HG03060 (cell line): ENCODE measurements around the gene RTN4RL1.
A peak's percentile ranks its signal among the peaks of the same experiment; 100 is the strongest.

ENCODE experiments used
- ATAC-seq: cut with Tn5 transposase; IDR thresholded peaks from one replicate; pipeline ENCODE4 v1.9.1; 2021; ENCODE audit warnings: low read depth, moderate number of reproducible peaks; ENCODE audit not compliant: unreplicated experiment

RTN4RL1 gene

DNA sequence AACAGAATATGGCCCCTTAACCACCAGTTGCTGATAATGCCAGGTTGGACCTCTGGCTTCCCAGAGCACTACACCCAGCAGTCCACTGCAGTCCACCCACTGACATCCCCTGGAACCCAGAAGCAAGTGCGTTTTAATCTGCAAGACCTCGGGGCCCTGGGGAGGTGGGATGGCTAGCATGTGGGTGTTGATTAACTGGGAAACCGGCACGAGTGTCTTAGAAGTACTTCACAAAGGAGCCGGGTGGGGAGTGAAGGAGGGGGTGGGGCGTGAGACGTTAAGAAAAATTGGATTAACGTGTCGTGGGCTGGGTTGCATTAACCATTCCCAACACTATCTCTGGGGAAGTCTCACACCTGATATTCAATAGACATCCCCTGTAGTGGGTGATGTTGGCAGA lies 23.7 kb upstream of the RTN4RL1 start:
- ATAC-seq: no peak

DNA sequence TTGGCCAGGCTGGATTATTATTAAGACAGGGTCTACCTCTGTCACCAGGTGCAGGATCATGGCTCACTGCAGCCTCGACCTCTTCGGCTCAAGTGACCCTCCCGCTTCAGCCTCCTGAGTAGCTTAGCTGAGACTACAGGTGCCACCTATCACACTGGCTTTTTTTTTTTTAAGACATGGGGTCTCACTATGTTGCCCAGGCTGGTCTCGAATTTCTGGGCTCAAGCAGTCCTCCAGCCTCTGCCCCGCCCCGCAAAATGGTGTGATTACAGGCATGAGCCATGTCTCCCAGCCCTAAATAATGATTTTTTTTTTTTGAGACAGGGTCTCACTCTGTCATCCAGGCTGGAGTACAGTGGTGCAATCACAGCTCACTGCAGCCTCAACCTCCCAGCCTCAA lies 22.5 kb upstream of the RTN4RL1 start:
- no peak for ATAC-seq

DNA sequence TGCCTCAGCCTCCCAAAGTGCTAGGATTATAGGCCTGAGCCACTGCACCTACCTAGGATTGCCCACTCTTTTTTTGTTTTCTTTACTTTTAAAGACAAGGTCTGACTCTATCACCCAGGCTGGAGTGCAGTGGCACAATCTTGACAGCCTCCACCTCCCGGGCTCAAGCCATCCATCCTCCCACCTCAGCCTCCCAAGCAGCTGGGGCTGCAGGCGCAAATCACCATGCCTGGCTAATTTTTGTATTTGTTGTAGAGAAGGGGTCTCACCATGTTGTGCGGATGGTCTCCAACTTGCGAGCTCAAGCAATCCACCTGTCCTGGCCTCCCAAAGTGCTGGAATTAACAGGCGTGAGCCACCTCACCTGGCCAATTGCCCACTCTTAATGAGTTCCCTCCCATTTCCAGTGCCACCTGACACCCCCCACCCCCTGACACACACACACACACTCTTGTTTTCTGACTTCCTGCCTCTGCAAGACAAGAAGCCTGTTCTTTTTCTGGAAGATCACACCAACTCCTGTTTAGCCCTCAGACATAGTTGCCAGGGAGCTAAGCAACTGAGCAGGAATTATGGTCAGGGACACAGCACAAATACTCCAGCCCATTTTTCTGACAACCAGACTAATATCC lies 19.2 kb upstream of the RTN4RL1 start:
- ATAC-seq: no peak

DNA sequence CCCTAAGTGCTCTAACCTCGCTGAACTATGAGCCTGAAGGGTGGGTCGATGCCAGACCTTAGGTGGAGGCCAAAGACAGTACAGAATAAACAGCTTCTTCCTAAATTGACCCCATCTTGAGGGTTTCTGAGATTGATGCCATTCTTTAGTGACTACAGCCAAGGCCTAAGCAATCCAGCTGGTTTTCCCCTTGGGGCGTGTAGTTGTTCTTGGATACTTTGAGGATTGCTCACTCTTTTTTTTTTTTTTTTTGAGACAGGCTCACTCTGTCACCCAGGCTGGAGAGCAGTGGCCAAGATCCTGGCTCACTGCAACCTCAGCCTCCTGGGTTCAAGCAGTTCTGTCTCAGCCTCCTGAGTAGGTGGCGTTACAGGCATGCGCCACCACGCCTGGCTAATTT lies 18.7 kb upstream of the RTN4RL1 start:
- ATAC-seq: no peak

DNA sequence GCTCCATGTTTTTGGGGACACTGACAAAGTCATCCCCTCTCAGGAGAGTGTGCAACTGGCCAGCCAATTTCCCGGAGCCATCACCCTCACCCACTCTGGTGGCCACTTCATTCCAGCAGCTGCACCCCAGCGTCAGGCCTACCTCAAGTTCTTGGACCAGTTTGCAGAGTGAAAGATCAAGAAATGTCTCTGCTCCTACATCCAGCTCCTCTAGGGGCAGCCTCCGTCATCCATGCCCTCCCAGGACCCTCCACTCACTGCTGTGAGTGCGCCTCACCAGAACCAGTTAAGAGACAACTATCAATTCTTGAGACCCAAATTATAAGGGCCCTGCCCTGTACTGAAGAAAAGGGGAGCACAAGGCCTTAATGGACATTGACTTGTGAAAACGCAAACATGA lies 17.8 kb upstream of the RTN4RL1 start:
- no peak for ATAC-seq

DNA sequence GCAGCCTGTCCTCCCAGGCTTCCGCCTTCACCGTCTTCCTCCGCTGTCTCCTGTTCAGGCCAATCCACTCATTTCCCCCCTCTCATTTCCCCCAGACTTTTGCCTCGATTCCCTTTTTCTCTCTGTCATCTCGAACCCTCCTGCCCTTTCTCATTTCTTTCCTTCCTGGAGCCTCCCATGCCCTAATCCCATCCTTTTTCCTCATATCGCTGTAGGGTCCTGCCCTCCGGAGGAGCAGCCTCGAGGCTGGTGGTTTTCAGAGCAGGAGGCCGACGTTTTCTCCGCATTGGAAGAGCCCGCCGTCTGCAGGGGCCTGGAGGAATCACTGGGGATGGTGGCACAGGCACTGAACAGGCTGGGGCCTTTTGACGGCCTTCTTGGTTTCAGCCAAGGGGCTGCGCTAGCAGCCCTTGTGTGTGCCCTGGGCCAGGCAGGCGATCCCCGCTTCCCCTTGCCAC lies 17.3 kb upstream of the RTN4RL1 start:
- no peak for ATAC-seq

DNA sequence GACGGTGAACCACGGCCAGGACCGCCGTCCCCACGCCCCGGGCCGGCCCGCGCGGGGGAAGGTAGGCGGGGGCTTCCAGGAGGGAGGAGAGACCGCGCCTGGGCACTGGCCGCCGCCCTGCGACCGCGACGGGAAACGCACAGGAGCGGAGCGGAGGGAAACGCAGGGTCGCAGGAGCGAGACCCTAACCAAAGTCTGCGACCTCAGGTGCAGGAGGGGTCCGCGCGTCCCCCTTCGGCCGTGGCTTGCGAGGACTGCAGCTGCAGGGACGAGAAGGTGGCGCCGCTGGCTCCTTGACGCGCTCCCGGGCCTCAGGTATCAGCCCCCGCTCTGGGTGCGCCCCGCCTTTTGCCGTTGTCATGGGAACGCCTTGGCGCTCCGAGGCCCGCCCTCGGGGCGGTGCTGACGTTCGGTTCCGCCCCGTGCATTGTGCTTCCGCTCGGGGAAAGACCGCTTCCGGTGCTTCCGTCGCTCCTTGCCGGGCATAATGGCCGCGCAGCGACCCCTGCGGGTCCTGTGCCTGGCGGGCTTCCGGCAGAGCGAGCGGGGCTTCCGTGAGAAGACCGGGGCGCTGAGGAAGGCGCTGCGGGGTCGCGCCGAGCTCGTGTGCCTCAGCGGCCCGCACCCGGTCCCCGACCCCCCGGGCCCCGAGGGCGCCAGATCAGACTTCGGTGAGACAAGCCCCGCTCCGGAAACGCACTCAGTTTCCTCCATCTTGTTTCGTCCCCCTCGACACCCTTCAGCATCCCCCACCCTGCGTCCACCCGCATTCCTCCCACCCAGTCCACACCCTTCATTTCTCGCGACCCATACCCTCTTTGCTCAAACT lies 16.6 kb upstream of the RTN4RL1 start, which contains the start of gene OVCA2:
Gene OVCA2, plus strand, starts transcription at position 462 of the 829 bp plus-strand sequence. Its CDS starts 26 bp downstream, at position 488.
- peak; percentile 76 for ATAC-seq

DNA sequence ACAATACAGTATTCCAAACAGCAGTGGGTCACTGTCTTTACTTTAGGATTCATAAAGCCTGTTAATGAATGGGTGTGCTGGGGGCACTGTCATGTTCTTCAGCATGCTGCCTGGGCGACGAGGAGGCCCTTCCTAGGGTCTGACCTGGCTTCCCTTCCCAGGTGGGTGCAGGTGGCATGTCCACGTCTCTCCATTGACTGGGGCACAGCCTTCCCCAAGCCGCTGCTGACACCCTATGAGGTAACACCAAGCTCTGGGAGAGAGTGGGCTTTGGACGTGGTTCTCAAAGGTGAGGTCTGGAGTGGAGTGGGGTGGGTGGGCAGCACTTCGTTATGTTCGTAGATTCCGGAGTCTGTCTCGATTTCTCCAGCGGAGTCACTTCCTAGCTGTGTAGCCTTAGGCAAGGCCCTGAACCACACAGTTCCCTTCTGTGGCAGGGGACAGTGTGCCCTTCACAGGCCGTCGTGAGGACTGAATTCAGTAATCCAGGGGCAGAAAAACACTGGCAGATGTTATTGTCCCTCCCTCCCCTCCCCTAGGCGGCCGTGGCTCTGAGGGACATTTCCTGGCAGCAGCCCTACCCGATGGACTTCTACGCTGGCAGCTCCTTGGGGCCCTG lies 15.9 kb upstream of the RTN4RL1 start:
- no peak for ATAC-seq

DNA sequence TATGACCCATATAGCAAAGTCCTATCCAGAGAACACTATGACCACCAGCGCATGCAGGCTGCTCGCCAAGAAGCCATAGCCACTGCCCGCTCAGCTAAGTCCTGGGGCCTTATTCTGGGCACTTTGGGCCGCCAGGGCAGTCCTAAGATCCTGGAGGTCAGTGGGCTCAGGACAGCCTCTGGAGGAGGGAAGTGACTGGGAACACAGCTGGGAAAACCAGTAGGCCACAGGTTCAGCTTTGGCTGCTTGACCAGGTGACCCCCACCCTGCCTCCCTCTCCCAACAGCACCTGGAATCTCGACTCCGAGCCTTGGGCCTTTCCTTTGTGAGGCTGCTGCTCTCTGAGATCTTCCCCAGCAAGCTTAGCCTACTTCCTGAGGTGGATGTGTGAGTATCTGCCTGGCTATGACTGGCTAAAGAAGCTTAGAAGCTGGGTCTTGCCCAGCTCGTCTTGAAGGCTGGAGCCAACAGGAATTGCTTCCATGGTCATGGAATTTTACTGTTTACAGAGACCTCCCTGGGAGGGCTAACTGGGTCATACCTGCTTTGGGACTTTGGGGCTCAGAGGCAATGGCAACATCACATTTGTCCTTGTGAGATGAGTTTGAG lies 15.2 kb upstream of the RTN4RL1 start:
- no peak for ATAC-seq

DNA sequence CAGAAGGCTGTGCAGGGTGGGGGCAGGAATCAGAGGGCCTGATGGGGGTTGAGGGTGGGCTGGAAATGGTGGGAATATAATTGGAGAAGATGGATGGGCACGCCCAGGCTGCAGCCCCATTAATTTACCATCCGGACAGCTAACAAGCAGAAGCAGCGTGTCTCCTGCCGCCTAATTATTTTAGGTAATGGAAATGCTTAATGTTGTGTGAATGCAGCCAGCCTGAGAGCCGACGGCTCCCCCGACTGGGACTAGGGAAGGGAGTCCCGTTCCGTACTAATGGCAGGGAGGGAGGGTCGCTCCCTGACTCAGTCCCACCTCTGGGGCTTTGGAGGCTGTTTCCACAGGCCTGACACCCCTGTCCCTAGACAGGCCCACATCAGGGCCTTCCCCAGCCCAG lies 12.0 kb upstream of the RTN4RL1 start:
- ATAC-seq: no peak

DNA sequence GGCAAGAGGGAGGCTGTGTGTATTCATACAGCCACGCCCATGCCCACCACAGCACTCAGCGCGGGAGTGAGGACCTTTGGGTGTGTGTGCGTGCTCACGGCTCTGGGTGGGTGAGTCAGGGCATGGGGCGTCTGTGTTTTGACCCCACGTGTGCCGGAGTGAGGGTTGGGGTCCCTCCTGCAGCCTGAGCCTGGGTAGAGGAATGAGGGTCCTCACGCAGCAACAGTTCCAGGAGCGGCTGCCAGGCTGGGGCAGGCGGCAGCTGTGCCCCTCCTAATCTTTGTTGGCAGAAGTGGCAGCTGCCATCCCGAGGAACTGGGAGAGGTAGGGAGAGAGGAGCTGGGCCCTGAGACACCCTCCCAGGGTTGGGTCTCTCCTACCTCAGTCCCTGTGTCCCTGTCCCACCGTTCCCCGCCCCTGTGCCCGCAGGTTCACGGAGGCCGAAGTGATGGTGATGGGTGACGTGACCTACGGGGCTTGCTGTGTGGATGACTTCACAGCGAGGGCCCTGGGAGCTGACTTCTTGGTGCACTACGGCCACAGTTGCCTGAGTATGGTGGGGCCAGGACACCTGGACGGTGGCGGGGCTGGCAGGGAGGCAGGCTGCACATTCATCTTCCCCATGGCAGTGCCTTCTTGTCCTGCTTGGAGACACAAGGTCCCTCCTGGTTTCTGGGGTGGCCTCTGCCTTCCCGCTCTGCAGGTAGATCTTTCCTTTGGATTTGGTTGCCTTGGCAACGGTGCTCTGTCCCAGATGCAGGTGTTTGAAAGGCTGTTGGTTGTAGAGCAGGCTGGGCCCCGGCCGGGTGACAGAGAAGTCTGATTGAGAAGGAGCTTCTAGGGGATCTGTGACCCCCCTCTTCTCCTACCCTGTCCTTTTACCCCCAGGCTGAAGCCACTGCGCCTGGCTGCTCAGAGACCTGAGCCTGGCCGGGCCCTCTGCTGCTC lies 10.7 kb upstream of the RTN4RL1 start:
- no peak for ATAC-seq

DNA sequence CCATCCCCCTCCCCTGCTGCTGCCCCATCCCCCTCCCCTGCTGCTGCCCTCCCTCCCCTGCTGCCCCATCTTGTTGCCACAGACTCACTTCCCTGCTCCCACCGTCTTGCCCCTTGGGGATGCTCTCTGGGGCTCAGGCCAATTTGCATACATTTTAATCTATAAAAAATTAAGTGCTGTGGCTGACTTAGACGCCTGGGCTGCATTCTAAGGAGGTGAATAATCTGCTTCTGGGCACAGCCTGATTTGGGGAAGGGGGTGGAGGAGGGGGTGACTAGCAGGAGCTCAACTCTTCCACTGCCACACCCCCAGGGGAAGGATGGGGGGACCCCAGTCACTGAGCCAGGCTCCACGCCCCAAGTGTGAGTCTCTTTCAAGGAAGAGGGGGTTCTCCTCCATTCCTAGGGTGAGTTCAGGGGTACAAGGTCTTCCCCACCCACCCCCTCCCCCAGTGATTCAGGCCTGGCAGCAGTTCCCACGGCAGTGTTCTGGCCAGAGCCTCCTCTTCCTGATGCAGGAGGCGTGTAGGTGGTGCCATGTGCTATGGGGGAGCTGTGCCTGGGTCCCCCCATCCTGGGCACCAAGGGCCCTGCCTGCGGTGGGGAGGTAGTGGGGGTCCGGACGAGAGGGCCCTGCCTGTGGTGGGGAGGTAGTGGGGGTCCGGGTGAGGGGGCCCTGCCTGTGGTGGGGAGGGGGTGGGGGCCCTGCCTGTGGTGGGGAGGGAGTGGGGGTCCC lies 9.8 kb upstream of the RTN4RL1 start:
- no peak for ATAC-seq

DNA sequence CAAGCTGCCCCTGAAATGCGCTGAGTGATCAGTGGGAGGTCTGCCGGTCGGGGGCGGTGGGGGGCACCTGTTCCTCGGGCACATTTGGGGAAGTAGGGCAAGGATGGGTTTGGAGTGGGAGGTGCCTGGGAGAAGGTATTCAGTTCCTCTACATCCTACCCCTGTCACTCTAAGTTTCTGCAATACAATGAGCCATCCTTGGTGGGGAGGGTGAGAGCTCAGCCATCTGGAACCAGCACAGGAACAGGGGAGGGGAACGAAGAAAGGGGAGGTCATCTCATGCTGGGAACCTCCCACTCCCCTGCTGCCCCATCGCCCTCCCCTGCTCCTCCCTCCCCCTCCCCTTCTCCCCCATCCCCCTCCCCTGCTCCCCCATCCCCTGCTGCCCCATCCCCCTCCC lies 9.0 kb upstream of the RTN4RL1 start:
- no peak for ATAC-seq

DNA sequence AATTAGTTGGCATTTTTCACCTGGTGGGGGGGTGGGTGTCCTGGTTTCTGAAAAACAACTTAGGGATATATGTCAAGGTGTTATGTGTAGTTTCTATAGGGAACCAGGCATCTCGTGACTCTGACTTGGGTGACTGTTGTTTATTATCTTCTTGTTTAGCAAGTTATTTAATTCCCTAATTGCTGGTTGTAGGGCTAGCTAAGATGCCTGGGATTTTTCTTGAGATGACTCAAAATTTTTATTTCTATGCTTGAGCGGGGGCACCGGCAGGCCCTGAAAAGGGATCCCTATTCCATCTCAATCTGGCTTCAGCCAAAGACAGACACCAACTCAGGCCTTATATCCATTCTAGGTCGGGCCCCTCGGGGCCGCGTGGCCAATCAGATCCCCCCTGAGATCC lies 8.0 kb upstream of the RTN4RL1 start:
- ATAC-seq: no peak

DNA sequence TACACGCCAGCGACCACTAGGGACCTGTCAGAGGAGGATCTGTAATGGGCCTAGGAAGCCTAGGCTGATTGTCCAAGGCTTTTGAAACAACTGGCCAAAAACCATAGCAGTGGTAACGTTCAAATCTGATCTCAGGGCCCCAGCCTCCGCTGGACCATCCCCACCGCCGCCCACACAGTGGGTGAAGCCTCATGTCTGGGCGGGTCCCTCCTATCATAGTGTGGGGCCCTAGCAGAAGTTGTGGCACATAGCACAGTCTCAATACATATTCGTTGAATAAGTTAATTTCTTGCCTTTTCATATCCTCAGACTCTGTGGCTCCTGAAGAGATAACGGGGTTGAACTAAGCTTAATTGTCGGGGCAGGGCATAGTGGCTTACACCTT lies 5.6 kb upstream of the RTN4RL1 start:
- ATAC-seq: no peak

DNA sequence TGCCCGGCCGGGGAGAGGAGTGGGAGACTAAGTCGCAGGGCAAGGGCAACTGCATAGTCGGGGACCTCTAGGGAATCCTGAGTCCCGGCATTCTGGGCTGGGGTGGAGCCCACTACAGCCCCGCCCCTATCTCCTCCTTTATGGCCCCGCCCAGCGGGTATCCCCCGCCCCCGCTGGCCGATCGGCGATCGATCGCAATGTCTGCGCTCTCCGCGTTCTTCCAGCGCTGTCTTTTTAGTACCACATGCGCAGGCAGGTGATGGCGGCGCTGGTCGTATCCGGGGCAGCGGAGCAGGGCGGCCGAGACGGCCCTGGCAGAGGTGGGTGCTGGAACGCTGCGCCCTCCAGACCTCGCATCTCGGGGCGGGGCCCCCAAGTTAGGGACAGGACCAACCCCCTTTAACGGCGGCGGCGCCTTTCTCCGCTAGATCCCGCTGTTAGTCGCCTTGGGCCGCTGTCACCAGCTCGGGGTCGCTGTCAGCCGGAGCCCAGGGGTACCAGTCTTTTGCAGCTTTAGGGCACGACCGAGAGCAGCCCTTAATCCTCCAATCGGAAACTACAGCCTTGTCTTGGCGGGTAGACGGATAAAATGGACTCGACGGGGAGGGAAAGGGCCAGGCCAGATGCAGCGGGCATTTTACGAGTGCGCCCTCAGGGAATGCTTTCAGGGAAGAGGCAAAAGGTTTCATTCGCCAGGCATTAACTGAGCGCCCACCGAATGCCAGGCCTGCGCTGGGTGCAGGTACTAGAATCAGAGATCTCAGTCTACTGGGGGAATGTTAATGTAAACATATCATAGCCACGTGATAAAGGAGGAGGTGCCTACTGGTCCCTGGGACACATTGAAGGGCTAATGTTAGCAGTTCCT lies 5.0 kb upstream of the RTN4RL1 start, which contains the start of gene DPH1:
Gene DPH1, plus strand, starts transcription at position 243 of the 868 bp plus-strand sequence. Its CDS starts 17 bp downstream, at position 260.
- ATAC-seq: peak; percentile 57

DNA sequence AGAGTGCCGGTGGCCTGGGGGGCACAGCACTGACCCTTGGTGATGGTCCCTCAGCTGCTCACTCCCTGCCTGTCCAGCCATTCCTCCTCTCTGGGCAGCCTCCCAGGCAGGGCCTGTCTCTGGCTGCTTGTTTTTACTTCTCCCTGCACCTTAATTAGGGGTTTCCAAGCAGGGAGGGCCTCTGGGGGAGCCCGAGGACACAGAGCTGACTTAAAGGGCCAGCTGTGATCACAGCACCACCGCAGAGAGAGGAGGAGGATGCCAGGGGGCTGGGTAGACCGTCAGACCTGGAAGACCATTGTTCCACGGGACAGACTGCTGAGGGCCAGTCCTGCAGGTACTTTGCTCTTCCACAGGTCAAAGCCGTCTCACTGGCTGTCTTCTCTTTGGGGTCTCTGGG lies 3.6 kb upstream of the RTN4RL1 start:
- ATAC-seq: no peak

DNA sequence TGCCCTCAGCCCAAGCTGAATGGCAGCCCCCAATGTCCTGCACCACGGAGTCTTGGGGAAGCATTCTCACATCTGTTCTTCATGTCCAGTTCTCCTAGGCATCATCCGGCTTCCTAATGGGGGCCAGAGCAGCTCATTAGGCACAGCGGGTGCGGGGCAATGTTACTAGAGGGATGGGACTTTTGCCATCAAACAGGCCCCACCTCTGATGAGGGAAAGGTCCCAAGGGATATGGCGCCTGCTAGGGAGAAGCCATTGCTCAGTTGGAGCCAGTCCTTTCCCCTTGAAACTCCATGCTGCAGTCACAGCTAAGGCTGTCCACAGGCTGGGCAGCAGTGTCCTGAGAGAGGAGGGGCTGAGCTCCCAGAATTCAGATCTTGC lies 3.1 kb upstream of the RTN4RL1 start:
- ATAC-seq: no peak
